IMR-90 (cell line): ENCODE data around the gene RIPOR2. TPM values are rescaled to one million over a fixed set of nuclear protein-coding genes. Genes with fewer than 3 reads are reported as not detected.

Source experiments
- ATAC-seq: fragments of 200-7000 bp; cut with Tn5 transposase; 2 replicates; pipeline ENCODE4 v1.9.1; 2020; ENCODE audit warnings: low read depth, mild to moderate bottlenecking, moderate library complexity
- BruUV-seq: library from RNA; stranded (reverse); fragments of 400-500 nt; replicated peaks from 2 replicates; lab custom pipeline; 2021; lab: Mats Ljungman, UMichigan
- CTCF ChIA-PET: fragments of 300-600 bp; formaldehyde crosslinking; extraction: SDS; loops from one replicate; lab custom pipeline; 2021; ENCODE audit warnings: antibody characterized with exemption; lab: Yijun Ruan, JAX
- POLR2A ChIA-PET: fragments of 300-600 bp; sonication (Branson Sonifier 250); formaldehyde crosslinking; loops from one replicate; lab custom pipeline; 2022; ENCODE audit warnings: antibody characterized with exemption; ENCODE audit not compliant: unreplicated experiment; lab: Charles Lee
- DNase-seq: peaks from one replicate; pipeline ENCODE4 v3.0.0; 2013
- H2AFZ ChIP-seq: replicated peaks from 2 replicates; pipeline ENCODE3; 2013; ENCODE audit warnings: low read length, mild to moderate bottlenecking; ENCODE audit not compliant: poor library complexity
- H2AK5ac ChIP-seq: 2 replicates; pipeline ENCODE4 v1.6.1; 2013; ENCODE audit warnings: low read depth, low read length, inconsistent platforms
- H2AK9ac ChIP-seq: replicated peaks from 2 replicates; pipeline ENCODE3; 2013; ENCODE audit warnings: mild to moderate bottlenecking, low read depth, low read length, moderate library complexity; ENCODE audit not compliant: poor library complexity
- H2BK120ac ChIP-seq: 2 replicates; pipeline ENCODE4 v1.6.1; 2013; ENCODE audit warnings: low read depth, low read length, inconsistent platforms
- H2BK15ac ChIP-seq: 3 replicates; pipeline ENCODE4 v1.6.1; 2013; ENCODE audit warnings: low read depth, low read length, inconsistent platforms
- H2BK20ac ChIP-seq: 2 replicates; pipeline ENCODE4 v1.6.1; 2013; ENCODE audit warnings: low read depth, mild to moderate bottlenecking, inconsistent platforms, low read length, moderate library complexity
- H2BK5ac ChIP-seq: 2 replicates; pipeline ENCODE4 v1.6.1; 2013; ENCODE audit warnings: mild to moderate bottlenecking, low read depth, low read length, inconsistent platforms; ENCODE audit not compliant: poor library complexity, severe bottlenecking
- H3K14ac ChIP-seq: replicated peaks from 2 replicates; pipeline ENCODE4 v1.6.1; 2013; ENCODE audit warnings: low read depth, low read length, inconsistent platforms
- H3K18ac ChIP-seq: 2 replicates; pipeline ENCODE4 v1.6.1; 2013; ENCODE audit warnings: low read depth, low read length, control low read depth
- H3K23ac ChIP-seq: 2 replicates; pipeline ENCODE4 v1.6.1; 2013; ENCODE audit warnings: low read depth, low read length, inconsistent platforms
- H3K27ac ChIP-seq: 2 replicates; pipeline ENCODE4 v1.5.1; 2013; ENCODE audit warnings: mild to moderate bottlenecking, control low read depth, low read length; ENCODE audit not compliant: insufficient read depth
- H3K27me3 ChIP-seq: 2 replicates; pipeline ENCODE4 v1.6.1; 2013; ENCODE audit warnings: low read length; ENCODE audit not compliant: control insufficient read depth, insufficient read depth
- H3K36me3 ChIP-seq: 2 replicates; pipeline ENCODE4 v1.6.1; 2013; ENCODE audit warnings: low read length, mixed read lengths; ENCODE audit not compliant: control insufficient read depth, insufficient read depth
- H3K4ac ChIP-seq: 2 replicates; pipeline ENCODE4 v1.6.1; 2013; ENCODE audit warnings: low read depth, low read length, inconsistent platforms
- H3K4me1 ChIP-seq: 2 replicates; pipeline ENCODE4 v1.6.1; 2013; ENCODE audit warnings: low read length, mixed read lengths; ENCODE audit not compliant: control insufficient read depth, insufficient read depth
- H3K4me2 ChIP-seq: 2 replicates; pipeline ENCODE4 v1.6.1; 2013; ENCODE audit warnings: low read depth, mild to moderate bottlenecking, control low read depth, low read length, moderate library complexity
- H3K4me3 ChIP-seq: 2 replicates; pipeline ENCODE4 v1.5.1; 2013; ENCODE audit warnings: low read depth, mild to moderate bottlenecking, control low read depth, low read length, moderate library complexity; ENCODE audit not compliant: insufficient read depth
- H3K56ac ChIP-seq: 2 replicates; pipeline ENCODE4 v1.6.1; 2013; ENCODE audit warnings: low read length, inconsistent platforms; ENCODE audit not compliant: insufficient read depth; ENCODE audit errors: extremely low read depth
- H3K79me1 ChIP-seq, 2 experiments: 2 replicates each; pipeline ENCODE4 v1.6.1; 2013; ENCODE audit warnings: low read length in 2 of 2, inconsistent platforms in 1 of 2, low read depth in 1 of 2
- H3K9ac ChIP-seq: 2 replicates; pipeline ENCODE4 v1.6.1; 2013; ENCODE audit warnings: low read depth, low read length, control low read depth
- H3K9me1 ChIP-seq: 2 replicates; pipeline ENCODE4 v1.6.1; 2013; ENCODE audit warnings: low read length, inconsistent platforms; ENCODE audit not compliant: insufficient read depth
- H3K9me3 ChIP-seq: 2 replicates; pipeline ENCODE4 v1.6.1; 2013; ENCODE audit warnings: low read length; ENCODE audit not compliant: control insufficient read depth, insufficient read depth
- H4K20me1 ChIP-seq: 2 replicates; pipeline ENCODE4 v1.6.1; 2013; ENCODE audit warnings: low read length, inconsistent platforms; ENCODE audit not compliant: insufficient read depth
- H4K5ac ChIP-seq: 2 replicates; pipeline ENCODE4 v1.6.1; 2013; ENCODE audit warnings: mild to moderate bottlenecking, low read depth, low read length, control low read depth
- H4K8ac ChIP-seq, 2 experiments: 2 replicates each; pipeline ENCODE4 v1.6.1; 2013; ENCODE audit warnings: low read depth in 2 of 2, low read length in 2 of 2, control low read depth in 1 of 2, inconsistent platforms in 1 of 2
- H4K91ac ChIP-seq: 2 replicates; pipeline ENCODE4 v1.6.1; 2013; ENCODE audit warnings: low read depth, low read length, inconsistent platforms; ENCODE audit not compliant: insufficient read depth
- CHD1 ChIP-seq: IDR thresholded peaks from 2 replicates; pipeline ENCODE4 v1.6.1; 2012; ENCODE audit warnings: low read depth, low read length, improper control_type of control experiment
- FOS ChIP-seq: fragments of 150-350 bp; IDR thresholded peaks from 2 replicates; pipeline ENCODE4 v1.6.1; 2016; ENCODE audit warnings: low read depth, low read length
- MAFK ChIP-seq: IDR thresholded peaks from 2 replicates; pipeline ENCODE4 v1.6.1; 2012; ENCODE audit warnings: low read depth, low read length, improper control_type of control experiment
- MXI1 ChIP-seq: IDR thresholded peaks from 2 replicates; pipeline ENCODE4 v1.6.1; 2012; ENCODE audit warnings: low read depth, mild to moderate bottlenecking, low read length, moderate library complexity, borderline replicate concordance
- RAD21 ChIP-seq: IDR thresholded peaks from 2 replicates; pipeline ENCODE4 v1.6.1; 2012; ENCODE audit warnings: low read length, improper control_type of control experiment
- RCOR1 ChIP-seq: IDR thresholded peaks from 2 replicates; pipeline ENCODE4 v1.6.1; 2012; ENCODE audit warnings: mild to moderate bottlenecking, low read length, improper control_type of control experiment; ENCODE audit not compliant: insufficient replicate concordance
- RFX5 ChIP-seq: IDR thresholded peaks from 2 replicates; pipeline ENCODE4 v1.8.0; 2012; ENCODE audit warnings: low read depth, mild to moderate bottlenecking, low read length, moderate library complexity
- SMC3 ChIP-seq: fragments of 150-350 bp; IDR thresholded peaks from 2 replicates; pipeline ENCODE4 v1.6.1; 2016; ENCODE audit warnings: low read depth, mild to moderate bottlenecking, antibody characterized with exemption, low read length, moderate library complexity
- WGBS, 2 experiments: methylation state at CpG; one replicate each; pipeline versions ENCODE4 v1.1.5 to v1.1.7; 2013; ENCODE audit warnings: missing lambda C conversion rate in 2 of 2; ENCODE audit not compliant: insufficient read length in 1 of 2; ENCODE audit errors: extremely low coverage in 2 of 2; 5-methylcytosine and 5-hydroxymethylcytosine counted together
- dilution Hi-C: fragments of 300-500 bp; cut with HindIII; formaldehyde crosslinking; loops from one replicate; pipeline ENCODE4 v1.14.3; 2018; ENCODE audit warnings: low sequenced_read_pairs; ENCODE audit not compliant: unreplicated experiment
- in situ Hi-C: fragments of 300-500 bp; cut with MboI; formaldehyde crosslinking; loops from 3 replicates; pipeline ENCODE4 v1.14.3; 2019; ENCODE audit warnings: low sequenced_read_pairs, inconsistent platforms, mixed read lengths
- intact Hi-C: fragments of 100-400 bp; cut with micrococcal nuclease; formaldehyde crosslinking; loops from 2 replicates; pipeline ENCODE4 v1.10.0; 2022
- polyA plus RNA-seq, 3 experiments: library from polyadenylated mRNA; depleted of rRNA; stranded (reverse); fragments of >200 nt; gene quantifications; 2 replicates each; pipeline ENCODE4 v1.2.3, GENCODE V29; 2012; ENCODE audit warnings: low replicate concordance in 1 of 3
- total RNA-seq: library from RNA; depleted of rRNA; stranded (reverse); fragments of >200 nt; gene quantifications from 2 replicates; pipeline ENCODE4 v1.2.3, GENCODE V29; 2012
- TF ChIP-seq, protein P1 (sequence below): conservative IDR thresholded peaks from 2 replicates; pipeline ENCODE4 v1.5.1; 2012; ENCODE audit warnings: mild to moderate bottlenecking, low read depth, low read length, improper control_type of control experiment
- TF ChIP-seq, protein P2 (sequence below): fragments of 150-350 bp; IDR thresholded peaks from 2 replicates; pipeline ENCODE4 v1.6.1; 2017; ENCODE audit warnings: mild to moderate bottlenecking, antibody characterized with exemption, low read length, low read depth

Gene RIPOR2
- total and polyA plus RNA-seq, 2 of the 4 experiments (the other 2 are of a cell fraction): 1.1 to 1.2 TPM

GRCh38 chr6:24795106-24795505, 140.7 kb downstream of the RIPOR2 start:
- WGBS, 2 experiments: no CpG with 5 or more reads among the region's 2 CpGs

More at GRCh38 chr6:24795106-24795505, 140.7 kb downstream of the RIPOR2 start:
- Histone ChIP-seq H3K9me1 (no peaks in the 10 kb centered on the region), H3K27me3 (no peaks in the 10 kb centered on the region), H3K4me1 (peaks cover 2% of the 10 kb centered on the region; the same call in 1 of the 2 replicates), H3K4ac (no peak overlapping the region), H4K20me1 (no peaks in the 10 kb centered on the region), H3K18ac (peak overlapping the region; percentile 59; the same call in 1 of the 2 replicates), H4K5ac (no peak overlapping the region), H3K4me3 (no peak overlapping the region), H2BK15ac (no peak overlapping the region), H3K23ac (no peak overlapping the region), H4K91ac (no peak overlapping the region), H2BK20ac (no peak overlapping the region; the same call in 1 of the 2 replicates), H2AK9ac (no peak overlapping the region), H3K36me3 (no peaks in the 10 kb centered on the region), H3K14ac (no peak overlapping the region), H3K9ac (no peak overlapping the region), H3K56ac (no peak overlapping the region), H3K79me1 (no peaks in the 10 kb centered on the region), H2BK120ac (no peak overlapping the region), H3K9me3 (no peaks in the 10 kb centered on the region), H2AFZ (no peak overlapping the region), H3K27ac (no peak overlapping the region), H3K4me2 (no peak overlapping the region), H2AK5ac (no peak overlapping the region), H4K8ac (no peak overlapping the region), H2BK5ac (no peak overlapping the region)
- in situ Hi-C loops: no loop called here
- BruUV-seq: no TSS peak
- no peak for TF ChIP-seq MXI1
- no peak for TF ChIP-seq RCOR1
- no peak for TF ChIP-seq FOS
- no peak for TF ChIP-seq MAFK
- TF ChIP-seq, protein P1, sequence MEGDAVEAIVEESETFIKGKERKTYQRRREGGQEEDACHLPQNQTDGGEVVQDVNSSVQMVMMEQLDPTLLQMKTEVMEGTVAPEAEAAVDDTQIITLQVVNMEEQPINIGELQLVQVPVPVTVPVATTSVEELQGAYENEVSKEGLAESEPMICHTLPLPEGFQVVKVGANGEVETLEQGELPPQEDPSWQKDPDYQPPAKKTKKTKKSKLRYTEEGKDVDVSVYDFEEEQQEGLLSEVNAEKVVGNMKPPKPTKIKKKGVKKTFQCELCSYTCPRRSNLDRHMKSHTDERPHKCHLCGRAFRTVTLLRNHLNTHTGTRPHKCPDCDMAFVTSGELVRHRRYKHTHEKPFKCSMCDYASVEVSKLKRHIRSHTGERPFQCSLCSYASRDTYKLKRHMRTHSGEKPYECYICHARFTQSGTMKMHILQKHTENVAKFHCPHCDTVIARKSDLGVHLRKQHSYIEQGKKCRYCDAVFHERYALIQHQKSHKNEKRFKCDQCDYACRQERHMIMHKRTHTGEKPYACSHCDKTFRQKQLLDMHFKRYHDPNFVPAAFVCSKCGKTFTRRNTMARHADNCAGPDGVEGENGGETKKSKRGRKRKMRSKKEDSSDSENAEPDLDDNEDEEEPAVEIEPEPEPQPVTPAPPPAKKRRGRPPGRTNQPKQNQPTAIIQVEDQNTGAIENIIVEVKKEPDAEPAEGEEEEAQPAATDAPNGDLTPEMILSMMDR: no peak
- no peak for TF ChIP-seq SMC3
- TF ChIP-seq CHD1: no peak
- TF ChIP-seq, protein P2, sequence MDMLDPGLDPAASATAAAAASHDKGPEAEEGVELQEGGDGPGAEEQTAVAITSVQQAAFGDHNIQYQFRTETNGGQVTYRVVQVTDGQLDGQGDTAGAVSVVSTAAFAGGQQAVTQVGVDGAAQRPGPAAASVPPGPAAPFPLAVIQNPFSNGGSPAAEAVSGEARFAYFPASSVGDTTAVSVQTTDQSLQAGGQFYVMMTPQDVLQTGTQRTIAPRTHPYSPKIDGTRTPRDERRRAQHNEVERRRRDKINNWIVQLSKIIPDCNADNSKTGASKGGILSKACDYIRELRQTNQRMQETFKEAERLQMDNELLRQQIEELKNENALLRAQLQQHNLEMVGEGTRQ: no peak
- no peak for TF ChIP-seq RFX5
- no peak for TF ChIP-seq RAD21
- intact Hi-C loops: loop anchor here (5.0 kb wide), 1 partner anchor 37 kb away; no protein-coding TSS in a partner anchor
- DNase-seq (peak; percentile 47), ATAC-seq (no peak)
- dilution Hi-C loops: no loop called here
- CTCF ChIA-PET: no interaction called here
- POLR2A ChIA-PET: no interaction called here
